Stimulated activated CD4-positive, alpha-beta T cell treated with anti-CD3 and anti-CD28 coated beads, Interleukin-4, amount 100 ng/mL, for 1 hour (primary cell): ENCODE measurements around the gene ATP13A5.

Source experiments
- DNase-seq: peaks from one replicate; pipeline ENCODE4 v3.0.0-alpha.2; 2020

ATP13A5 gene

GRCh38 chr3:193344486-193344885 is 34.1 kb downstream of the ATP13A5 start:
- no peak for DNase-seq

DNA sequence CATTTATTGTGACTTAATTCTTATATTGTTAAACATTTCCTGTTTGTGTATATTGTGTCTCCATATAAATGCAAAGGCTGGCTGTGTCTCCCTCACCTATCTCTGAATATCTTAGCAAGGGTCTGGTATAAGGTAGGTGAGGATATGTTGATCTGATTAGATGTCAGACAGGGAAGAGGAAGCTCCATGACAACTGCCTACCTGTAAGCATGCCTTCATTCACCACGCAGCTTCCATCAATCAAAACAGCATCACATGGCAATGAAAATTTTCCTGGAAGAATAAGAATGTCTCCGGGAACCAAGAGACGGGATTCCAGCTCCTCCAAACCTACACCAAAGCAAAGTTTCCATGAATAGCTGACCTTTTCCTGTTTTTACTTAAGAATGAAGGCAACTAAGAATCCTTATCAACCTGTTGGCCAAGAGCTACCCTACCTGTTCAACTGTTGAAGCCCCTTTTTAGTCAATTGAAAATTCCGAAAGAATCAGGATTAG is 34.8 kb downstream of the ATP13A5 start:
- no peak for DNase-seq

- DNase-seq: no peak
Measured at GRCh38 chr3:193342551-193342950, 36.0 kb downstream of the ATP13A5 start.

- DNase-seq: no peak
Measured at GRCh38 chr3:193335031-193335430, 43.5 kb downstream of the ATP13A5 start.

GRCh38 chr3:193333229-193333628 is 45.3 kb downstream of the ATP13A5 start:
- no peak for DNase-seq

DNA sequence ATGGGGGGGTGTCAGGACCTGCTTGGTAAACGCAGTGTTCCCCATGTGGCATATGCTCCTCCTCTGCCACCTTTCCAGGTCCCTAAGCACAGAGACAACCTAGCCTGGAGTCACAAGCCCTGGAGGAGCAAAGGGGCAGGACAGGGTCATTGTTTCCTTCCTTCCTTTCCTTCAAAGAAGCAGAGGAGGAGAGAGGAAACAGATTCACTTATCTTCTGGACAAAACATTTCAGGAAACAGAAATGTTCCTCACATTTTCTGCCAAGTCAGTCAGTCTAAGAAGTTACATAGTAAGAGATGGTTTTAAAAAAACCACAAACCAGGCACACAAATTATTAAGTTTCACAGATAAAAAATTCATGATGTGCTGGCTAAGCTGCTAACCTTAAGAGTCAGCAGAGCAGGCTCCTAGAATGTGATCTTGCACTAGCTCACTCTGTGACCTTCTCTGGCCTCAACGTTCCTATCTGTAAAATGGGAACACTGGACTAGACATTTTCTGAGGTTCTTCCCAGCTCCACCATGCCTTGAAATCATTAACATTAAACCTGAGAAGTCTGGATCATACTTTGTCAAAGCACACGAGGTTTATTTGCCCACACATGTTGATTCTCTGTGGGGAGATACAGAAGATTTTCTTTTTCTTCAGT is 47.9 kb downstream of the ATP13A5 start:
- no peak for DNase-seq

- DNase-seq: no peak
Measured at GRCh38 chr3:193317682-193318300, 60.8 kb downstream of the ATP13A5 start.

- DNase-seq: no peak
Measured at GRCh38 chr3:193314161-193314560, 64.4 kb downstream of the ATP13A5 start.

DNA sequence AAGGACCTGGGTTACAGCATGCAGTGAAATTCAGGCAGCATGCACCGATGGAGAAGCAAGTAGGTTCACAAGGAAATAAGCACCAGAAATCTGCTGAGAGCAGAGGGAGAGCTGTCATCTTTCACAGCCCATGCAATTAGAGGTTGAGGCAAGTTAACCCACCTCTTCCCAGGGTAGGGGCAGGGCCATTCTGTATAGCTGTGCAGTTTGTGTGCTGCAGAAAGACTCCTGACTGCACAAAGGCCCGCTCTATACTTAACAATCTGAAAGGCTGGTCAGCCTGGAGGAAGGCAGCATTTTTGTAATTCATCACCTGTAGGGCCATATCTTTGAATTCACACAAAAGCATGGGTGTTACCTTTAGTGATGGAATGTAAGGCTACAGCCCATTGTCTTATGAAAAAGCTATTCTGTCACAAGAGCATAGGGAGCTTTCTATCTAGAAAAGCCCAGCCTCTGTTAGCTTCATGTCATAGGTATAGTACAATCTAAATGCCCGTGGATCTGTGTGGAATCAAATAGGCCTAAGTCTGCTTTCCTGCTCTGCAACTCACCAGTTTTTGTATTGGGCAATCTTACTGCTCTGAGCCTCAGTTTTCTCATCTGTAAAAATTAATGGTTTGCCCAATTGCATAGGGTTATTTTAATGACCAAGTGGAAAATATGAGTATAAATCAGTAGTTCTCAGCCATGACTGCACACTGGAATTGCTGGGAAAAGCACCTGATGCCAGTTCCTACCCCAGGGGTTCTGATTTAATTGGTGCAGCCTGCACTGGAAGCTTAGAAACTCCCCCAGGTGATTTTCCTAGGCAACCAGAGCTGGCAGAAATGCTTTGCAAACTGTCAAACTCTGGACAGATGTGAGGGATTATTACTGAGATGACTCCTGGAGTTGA is 65.2 kb downstream of the ATP13A5 start:
- no peak for DNase-seq

DNA sequence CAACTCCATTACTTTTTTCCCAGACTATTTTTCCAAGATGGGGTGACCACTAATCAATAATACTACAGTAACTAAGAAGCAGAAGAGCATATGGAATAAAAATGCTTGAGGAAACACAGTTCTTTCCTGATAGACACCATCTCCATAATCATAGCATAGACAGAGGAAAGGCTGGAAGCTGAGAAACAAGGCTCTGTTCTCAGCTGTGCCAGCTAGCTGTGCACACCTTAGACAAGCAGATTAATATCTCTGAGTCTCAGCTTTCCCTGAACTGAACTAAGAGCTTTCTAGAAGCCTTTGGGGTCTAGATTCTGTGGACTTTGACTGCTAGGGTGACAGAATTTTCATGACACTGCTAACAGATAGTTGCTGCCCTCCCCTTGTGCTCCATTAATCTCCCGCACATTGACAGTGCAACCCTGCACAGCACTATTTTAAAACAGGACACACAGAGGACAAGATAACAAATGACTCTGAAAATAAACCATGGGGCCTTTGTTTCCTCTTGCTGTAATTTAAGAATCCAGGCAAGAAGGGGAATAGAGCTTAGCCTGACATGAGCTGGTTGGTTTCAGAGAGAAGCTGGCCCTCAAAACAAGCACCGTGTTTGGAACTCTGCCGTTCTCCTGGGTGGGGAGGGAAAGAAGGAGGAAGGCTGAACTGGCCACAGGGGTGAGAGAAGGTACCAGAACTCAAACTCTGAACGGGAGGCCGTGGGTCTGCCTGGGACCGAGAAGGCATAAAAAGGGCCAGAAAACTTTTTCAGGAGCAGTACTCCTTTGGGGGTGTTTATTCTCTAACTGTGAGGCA is 67.4 kb downstream of the ATP13A5 start:
- no peak for DNase-seq

- no peak for DNase-seq
Measured at GRCh38 chr3:193305356-193305755, 73.2 kb downstream of the ATP13A5 start.

- no peak for DNase-seq
Measured at GRCh38 chr3:193301433-193301832, 77.1 kb downstream of the ATP13A5 start.

DNA sequence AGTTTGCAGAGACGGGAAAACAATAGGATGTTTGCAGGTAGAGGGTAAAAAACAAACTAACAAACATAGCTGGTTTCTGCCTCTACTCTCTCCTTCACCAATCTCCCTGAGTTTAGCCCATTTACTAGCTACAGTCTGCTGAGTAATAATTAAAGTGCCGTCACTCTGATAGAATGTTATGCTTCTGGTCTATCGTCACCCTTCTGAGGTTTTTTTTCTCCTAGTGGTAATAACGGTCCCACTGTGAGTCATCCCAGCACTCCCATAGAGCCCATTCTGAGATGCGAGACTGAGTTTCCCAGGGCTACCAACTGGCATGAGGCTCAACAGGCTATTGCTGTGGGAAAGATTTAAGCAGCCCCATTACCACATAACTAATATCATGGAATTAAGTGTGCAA is 81.1 kb downstream of the ATP13A5 start:
- no peak for DNase-seq

DNA sequence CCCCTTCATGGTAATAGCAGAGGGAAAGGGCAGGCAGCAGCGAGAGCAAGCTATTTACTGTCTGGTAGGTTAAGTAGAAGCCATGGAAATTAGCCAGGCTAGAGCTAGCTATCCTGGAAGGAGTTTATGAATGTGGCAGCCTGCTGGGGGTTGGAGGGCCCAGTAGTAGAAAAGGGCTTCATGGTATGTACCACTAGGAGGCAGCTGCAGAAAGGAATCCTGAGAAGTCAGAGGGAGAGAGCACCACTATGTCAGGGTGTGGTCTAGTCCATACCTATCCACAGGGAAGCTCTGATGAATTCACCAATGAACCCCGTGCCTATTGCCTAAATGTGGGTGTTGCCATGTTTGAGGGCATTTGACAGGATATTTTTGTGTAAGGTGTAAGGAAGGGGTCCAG is 82.6 kb downstream of the ATP13A5 start:
- no peak for DNase-seq

DNA sequence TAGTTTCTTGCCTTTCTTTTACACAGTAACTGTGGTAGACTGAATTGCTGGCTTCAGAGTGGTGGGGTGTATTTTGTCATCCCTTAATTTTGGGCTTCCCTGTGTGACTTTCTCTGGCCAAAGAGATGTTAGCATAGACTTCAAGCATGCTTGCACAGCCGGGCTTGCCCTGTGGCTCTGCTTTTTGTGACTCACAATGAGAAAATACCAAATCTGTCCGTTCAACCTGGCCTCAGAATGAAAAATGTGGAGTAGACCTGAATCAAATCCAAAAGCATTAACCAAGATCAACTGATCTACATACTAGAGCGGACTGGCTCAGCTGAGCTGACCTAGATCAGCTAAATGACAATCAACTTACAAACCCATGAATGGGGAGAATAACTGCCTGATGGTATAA is 86.2 kb downstream of the ATP13A5 start:
- no peak for DNase-seq

DNA sequence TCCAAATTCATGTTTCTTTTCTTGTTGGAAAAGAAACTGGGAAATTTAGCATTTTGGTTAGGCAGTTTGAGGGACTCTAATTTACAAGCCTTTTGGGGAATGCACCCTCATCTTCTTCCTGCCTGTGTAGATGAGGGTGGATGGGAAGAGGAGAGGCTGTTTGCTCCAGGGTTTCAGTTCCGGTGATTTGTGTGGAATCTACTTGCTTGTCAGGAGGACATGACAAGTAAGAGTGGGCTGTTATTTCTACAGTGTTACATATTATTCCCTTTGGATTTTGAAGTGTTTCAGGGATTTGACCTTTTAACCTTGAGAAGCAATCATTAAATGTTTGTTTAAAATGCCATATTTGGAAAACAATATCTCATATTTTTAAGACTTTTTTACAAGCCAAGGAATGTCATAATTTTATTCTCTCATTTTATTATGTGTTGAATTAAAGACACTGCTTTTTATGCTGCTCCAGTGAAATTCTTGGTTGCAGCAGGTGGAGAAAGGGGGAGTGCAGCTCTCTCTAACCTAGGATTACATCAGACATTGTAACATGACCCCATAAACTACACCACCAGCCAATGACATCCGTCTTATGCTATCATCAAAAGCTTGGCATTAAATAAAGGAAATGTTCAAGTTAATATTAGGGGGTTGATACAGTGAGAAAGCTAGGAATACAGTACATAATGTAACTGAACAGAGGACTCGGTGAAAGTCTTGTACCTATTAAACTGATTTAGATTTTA is 107.3 kb downstream of the ATP13A5 start:
- DNase-seq: no peak

DNA sequence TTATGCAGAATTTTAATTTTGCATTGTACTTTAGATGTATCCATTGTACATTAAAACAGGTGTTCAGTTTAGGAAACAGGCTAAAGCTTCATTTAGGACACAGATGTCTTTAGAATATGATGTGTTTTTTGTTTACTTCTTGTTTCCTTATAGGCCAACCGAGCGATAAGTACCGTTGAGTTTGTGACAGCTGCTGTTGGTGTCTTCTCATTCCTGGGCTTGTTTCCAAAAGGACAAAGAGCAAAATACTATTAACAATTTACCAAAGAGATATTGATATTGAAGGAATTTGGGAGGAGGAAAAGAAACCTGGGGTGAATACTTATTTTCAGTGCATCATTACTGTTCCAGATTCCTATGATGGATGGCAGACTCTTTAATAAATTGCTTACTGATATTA is 108.1 kb downstream of the ATP13A5 start:
- DNase-seq: no peak

DNA sequence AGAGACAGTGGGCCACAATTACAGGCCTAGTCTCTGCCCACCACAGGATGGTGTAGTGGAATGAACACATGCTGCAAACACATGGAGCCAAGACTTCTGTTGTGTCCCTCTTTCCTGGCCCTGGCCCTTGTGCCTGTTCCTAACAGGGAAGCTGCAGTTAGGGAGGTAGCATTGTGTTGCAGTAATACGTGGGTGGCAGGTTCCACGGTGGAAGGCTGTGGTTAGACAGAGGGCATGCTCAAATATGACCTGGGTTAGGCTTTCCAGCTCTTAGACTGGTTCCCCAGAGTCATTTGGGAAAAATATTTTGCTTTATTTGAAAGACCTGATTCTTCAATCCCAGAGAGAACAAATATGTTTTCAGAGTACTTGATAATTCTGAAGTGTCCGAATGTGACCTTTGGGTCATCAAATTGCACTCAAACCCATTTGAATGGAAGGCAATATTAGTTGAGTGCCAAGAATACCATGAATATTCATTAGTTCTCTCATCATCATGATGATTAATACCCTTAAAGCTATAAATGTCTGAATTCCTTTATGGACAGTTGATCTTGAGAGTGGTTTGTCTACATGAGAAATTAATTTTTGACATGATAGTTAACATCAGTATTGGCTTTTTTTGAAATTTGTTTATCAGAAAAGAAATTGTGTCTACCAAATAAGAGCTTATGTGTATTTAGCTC is 109.1 kb downstream of the ATP13A5 start:
- DNase-seq: no peak

- DNase-seq: no peak
Measured at GRCh38 chr3:193262707-193263106, 115.8 kb downstream of the ATP13A5 start.

GRCh38 chr3:193261970-193262369 is 116.6 kb downstream of the ATP13A5 start:
- no peak for DNase-seq

- no peak for DNase-seq
Measured at GRCh38 chr3:193253986-193254660, 124.4 kb downstream of the ATP13A5 start.
